Peyer's patch (tissue), 4 donors: ENCODE data around the gene MFSD6L. TPM values are rescaled to one million over a fixed set of nuclear protein-coding genes. Genes with fewer than 3 reads are reported as not detected.

Experiments used
- DNase-seq, 3 donors: peaks; one replicate each; pipeline ENCODE4 v3.0.0-alpha.2; 2017 to 2019
- H3K27ac ChIP-seq, 4 donors: fragments of 200-600 bp; sonication (generic); one replicate each; pipeline ENCODE4 v1.5.1; 2016 to 2019
- H3K27me3 ChIP-seq, 2 donors: fragments of 200-600 bp; sonication (generic); one replicate each; pipeline ENCODE4 v1.5.1; 2019
- H3K36me3 ChIP-seq, 3 donors: fragments of 200-600 bp; sonication (generic); one replicate each; pipeline ENCODE4 v1.5.1; 2016 to 2019
- H3K4me1 ChIP-seq, 4 donors: fragments of 200-600 bp; sonication (generic); one replicate each; pipeline ENCODE4 v1.5.1; 2016 to 2019
- H3K4me3 ChIP-seq, 4 donors: fragments of 200-600 bp; sonication (generic); 1 replicate in 3 of 4; 2 replicates in 1 of 4; pipeline ENCODE4 v1.5.1; 2016 to 2019; ENCODE audit warnings: mild to moderate bottlenecking in 1 of 4
- H3K9me3 ChIP-seq, 4 donors: fragments of 200-600 bp; sonication (generic); one replicate each; pipeline ENCODE4 v1.5.1; 2016 to 2019; ENCODE audit warnings: mild to moderate bottlenecking in 1 of 4
- POLR2A ChIP-seq, 2 donors: fragments of 450-650 bp; IDR thresholded peaks; one replicate each; pipeline ENCODE4 v1.5.1; 2017; ENCODE audit warnings: antibody characterized with exemption in 2 of 2, mild to moderate bottlenecking in 2 of 2, moderate library complexity in 2 of 2
- total RNA-seq, 4 donors: library from RNA; depleted of rRNA; stranded (reverse); fragments of >200 nt; gene quantifications; one replicate each; pipeline ENCODE4 v1.1.0, GENCODE V29; 2016
- TF ChIP-seq, protein P1 (sequence below), 6 experiments: fragments of 450-650 bp in 4 of 6; fragments of 200-600 bp in 2 of 6; sonication (generic) in 1 of 6; IDR thresholded peaks; one replicate each; pipeline ENCODE4 v1.5.1; 2017 to 2019; ENCODE audit warnings: antibody characterized with exemption in 6 of 6, mild to moderate bottlenecking in 3 of 6, moderate library complexity in 1 of 6

MFSD6L gene
- total RNA-seq, 4 donors from 2014 or later, result 1.2 to 3.2 (median 1.6) TPM; not detected in 1

DNA sequence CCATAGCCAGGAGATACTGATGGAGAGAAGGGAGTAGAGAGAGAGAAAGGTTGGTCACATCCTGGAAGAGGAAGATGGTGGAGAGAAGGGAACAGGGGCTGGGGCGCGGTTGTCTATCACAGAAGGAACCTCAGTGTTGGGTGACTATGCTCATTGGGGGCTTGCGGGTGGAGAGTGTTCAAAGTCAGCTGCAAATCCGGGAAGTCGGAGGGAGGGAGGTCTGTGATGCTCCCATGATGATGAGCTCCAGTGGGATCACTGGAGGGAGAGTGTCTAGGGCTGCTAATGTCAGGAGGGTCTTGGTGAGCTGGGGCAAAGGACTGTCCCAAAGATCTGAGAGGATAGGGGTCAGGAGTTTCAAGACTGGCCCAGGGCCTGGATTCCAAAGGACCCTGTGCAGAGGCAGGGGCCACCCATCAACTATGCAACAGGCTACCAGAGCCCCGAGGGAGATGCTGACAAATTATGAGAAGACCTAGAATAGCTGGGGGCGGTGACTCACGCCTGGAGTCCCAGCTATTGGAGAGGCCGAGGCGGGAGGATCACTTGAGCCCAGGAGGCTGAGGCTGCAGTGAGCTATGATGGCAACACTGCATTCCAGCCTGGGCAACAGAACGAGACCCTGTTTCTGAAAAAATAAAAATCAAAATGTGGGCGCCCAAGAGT is 43.4 kb downstream of the MFSD6L start:
- no peak overlapping the region for H3K4me3 ChIP-seq
- H3K27ac ChIP-seq, result no peak overlapping the region
- no peak for DNase-seq
- no peak for TF ChIP-seq POLR2A (IDR thresholded peaks at IDR 0.05)
- TF ChIP-seq, protein P1, sequence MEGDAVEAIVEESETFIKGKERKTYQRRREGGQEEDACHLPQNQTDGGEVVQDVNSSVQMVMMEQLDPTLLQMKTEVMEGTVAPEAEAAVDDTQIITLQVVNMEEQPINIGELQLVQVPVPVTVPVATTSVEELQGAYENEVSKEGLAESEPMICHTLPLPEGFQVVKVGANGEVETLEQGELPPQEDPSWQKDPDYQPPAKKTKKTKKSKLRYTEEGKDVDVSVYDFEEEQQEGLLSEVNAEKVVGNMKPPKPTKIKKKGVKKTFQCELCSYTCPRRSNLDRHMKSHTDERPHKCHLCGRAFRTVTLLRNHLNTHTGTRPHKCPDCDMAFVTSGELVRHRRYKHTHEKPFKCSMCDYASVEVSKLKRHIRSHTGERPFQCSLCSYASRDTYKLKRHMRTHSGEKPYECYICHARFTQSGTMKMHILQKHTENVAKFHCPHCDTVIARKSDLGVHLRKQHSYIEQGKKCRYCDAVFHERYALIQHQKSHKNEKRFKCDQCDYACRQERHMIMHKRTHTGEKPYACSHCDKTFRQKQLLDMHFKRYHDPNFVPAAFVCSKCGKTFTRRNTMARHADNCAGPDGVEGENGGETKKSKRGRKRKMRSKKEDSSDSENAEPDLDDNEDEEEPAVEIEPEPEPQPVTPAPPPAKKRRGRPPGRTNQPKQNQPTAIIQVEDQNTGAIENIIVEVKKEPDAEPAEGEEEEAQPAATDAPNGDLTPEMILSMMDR (IDR thresholded peaks at IDR 0.05), result no peak
- H3K4me1 ChIP-seq, result no peaks in the 10 kb centered on the region
- no peaks in the 10 kb centered on the region for H3K27me3 ChIP-seq
- H3K36me3 ChIP-seq, result no peaks in the 10 kb centered on the region
- no peaks in the 10 kb centered on the region for H3K9me3 ChIP-seq

DNA sequence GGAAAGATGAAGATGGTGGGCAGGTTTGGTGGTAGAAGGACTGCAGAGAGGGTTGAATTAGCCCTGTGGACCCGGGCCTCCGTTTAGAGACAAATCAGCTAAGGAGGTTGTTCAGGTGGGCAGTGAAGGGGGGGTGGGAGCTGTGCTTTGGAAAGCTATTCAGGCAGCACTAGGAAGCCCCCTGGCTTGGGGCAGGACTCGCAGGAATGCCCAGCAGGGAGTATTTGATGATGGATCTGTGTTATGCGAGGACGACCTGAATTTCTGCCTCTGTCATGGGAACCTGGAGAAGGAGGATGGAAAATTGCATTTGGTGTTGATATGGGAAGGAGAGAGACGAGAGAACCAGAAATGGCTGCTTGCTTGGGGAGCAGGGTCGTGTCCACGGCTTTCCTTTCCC is 44.3 kb downstream of the MFSD6L start:
- H3K27me3 ChIP-seq, result no peaks in the 10 kb centered on the region
- H3K36me3 ChIP-seq, result no peaks in the 10 kb centered on the region
- TF ChIP-seq POLR2A (IDR thresholded peaks at IDR 0.05), result no peak
- TF ChIP-seq, protein P1 (IDR thresholded peaks at IDR 0.05), result no peak
- H3K4me3 ChIP-seq, result no peak overlapping the region
- DNase-seq, result no peak
- H3K27ac ChIP-seq, result no peak overlapping the region
- no peaks in the 10 kb centered on the region for H3K4me1 ChIP-seq
- H3K9me3 ChIP-seq, result no peaks in the 10 kb centered on the region

DNA sequence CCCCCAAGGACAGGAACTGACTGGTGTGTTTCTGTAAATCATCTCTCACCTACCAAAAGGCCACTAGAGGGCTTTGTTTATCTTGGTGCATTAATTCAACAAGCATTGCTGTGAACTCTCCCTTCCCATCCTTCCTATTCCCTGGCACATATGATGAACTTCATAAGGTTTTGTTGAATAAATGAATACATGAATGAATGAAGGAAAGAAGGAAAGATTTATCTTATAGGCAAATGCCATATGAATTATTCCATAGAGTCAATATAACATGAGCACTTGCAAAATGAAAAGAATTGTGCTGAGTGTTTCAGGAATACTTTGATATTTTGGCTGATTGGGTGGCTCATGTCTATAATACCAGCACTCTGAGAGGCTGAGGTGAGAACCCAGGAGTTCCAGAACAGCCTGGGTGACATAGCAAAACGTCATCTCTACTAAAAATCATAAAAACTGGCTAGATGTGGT is 45.2 kb downstream of the MFSD6L start:
- no peaks in the 10 kb centered on the region for H3K27me3 ChIP-seq
- H3K36me3 ChIP-seq, result no peaks in the 10 kb centered on the region
- H3K4me3 ChIP-seq, result no peak overlapping the region
- no peaks in the 10 kb centered on the region for H3K9me3 ChIP-seq
- no peaks in the 10 kb centered on the region for H3K4me1 ChIP-seq
- no peak for DNase-seq
- no peak overlapping the region for H3K27ac ChIP-seq
- TF ChIP-seq POLR2A (IDR thresholded peaks at IDR 0.05), result no peak
- TF ChIP-seq, protein P1 (IDR thresholded peaks at IDR 0.05), result peak in 4 of 6 experiments; percentile 16 to 36 (median 28)

DNA sequence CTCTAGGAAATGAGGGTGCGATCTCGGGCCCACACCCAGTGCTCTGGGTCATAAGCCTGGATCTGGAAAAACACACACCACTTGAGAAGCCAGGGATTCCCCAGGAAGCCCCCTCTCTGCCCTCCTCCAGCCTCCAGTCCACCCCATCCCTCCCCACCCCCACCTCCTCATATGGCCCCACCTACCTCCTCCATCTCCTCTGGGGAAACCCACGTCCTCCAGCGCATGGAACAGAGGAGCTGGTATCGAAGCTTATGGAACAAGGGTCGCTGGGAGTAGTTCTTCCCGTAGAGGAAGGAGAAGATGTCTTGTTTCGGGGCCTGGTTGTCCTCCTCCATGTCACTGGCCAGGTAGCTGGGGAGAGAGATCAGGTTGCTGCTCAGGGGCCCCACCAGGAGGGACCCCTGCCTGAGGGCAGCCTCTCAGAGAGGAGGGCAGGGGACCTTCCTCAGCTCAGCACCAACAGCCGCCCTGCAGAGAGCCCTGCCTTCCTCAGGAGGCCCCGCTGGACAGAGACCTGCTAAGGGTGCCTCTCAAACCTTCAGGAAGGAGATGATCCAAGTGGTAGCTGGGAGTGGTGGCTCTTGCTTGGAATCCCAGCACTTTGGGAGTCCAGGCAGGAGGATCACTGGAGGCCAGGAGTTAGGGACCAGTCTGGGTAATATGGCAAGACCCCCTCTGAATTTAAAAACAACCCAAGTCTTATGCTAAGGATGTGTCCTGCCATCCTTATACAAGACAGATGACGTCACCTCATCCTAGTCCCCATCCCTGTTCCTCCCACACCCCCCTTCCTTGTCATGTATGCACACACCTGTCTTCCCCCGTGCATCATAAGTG is 45.8 kb downstream of the MFSD6L start:
- H3K9me3 ChIP-seq, result no peaks in the 10 kb centered on the region
- H3K4me1 ChIP-seq, result no peaks in the 10 kb centered on the region
- H3K36me3 ChIP-seq, result no peaks in the 10 kb centered on the region
- H3K4me3 ChIP-seq, result no peak overlapping the region
- no peak overlapping the region for H3K27ac ChIP-seq
- no peak for TF ChIP-seq POLR2A (IDR thresholded peaks at IDR 0.05)
- TF ChIP-seq, protein P1 (IDR thresholded peaks at IDR 0.05), result no peak
- no peak for DNase-seq
- H3K27me3 ChIP-seq, result no peaks in the 10 kb centered on the region

DNA sequence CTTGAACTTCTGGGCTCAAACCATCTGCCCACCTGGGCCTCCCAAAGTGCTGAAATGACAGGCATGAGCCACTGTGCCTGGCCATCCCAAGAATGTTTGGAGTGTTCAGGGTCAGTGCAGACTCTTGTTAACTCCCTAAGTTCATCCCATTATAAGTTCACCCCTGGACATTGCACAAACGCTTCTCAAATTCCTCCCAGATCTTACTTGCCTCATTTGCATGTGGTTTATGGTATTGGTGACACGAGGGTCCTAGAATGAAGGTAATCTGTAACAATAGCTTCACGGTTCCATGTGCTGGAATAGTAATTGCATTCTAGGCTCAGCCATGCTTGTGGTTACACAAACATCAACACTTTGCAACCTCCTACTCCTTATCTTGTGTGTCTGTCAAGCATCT is 49.5 kb downstream of the MFSD6L start:
- Histone ChIP-seq H3K27me3 (no peaks in the 10 kb centered on the region), H3K27ac (no peak overlapping the region), H3K4me1 (peaks cover 0 to 15% (median 3%) of the 10 kb centered on the region in 4 donors), H3K9me3 (no peaks in the 10 kb centered on the region), H3K36me3 (no peaks in the 10 kb centered on the region), H3K4me3 (no peak overlapping the region)
- TF ChIP-seq POLR2A (IDR thresholded peaks at IDR 0.05), result no peak
- TF ChIP-seq, protein P1 (IDR thresholded peaks at IDR 0.05), result no peak
- DNase-seq, result no peak
